HG03439 (cell line): ENCODE measurements around the gene AMIGO2.
"Not testable (repeated sequence)": the region's sequence is repeated elsewhere in the genome, so short reads cannot be mapped to it uniquely, and the experiment has no call there.

Experiments used
- ATAC-seq: cut with Tn5 transposase; IDR thresholded peaks from one replicate; pipeline ENCODE4 v1.9.1; 2021; ENCODE audit warnings: mild to moderate bottlenecking, moderate library complexity; ENCODE audit not compliant: unreplicated experiment

AMIGO2 gene, protein sequence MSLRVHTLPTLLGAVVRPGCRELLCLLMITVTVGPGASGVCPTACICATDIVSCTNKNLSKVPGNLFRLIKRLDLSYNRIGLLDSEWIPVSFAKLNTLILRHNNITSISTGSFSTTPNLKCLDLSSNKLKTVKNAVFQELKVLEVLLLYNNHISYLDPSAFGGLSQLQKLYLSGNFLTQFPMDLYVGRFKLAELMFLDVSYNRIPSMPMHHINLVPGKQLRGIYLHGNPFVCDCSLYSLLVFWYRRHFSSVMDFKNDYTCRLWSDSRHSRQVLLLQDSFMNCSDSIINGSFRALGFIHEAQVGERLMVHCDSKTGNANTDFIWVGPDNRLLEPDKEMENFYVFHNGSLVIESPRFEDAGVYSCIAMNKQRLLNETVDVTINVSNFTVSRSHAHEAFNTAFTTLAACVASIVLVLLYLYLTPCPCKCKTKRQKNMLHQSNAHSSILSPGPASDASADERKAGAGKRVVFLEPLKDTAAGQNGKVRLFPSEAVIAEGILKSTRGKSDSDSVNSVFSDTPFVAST

DNA sequence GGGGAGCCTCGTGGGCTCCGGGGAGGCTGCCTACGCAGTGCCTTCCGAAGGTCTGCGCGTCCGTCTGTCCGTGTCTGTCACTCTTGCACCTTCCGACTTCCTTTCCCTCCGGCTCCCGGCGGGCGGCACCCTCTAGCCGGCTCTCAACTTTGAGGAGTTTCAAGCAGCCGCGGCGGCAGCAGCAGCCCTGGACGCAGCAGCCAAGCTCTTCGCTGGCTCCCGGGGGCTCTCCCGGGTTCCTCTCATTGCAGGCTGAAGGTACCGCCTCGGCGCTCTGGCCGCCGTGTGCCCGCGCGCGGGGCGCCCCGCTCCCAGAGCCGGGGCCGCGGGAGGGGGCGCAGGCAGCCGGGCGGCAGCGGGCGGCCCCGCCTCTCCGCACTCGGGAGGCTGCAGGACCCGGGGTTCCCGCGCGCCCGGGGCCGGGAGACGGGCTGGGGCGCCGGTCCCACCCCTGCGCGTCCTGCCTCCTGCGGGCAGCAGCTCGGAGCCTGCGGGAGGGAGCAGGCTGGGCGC is at the start of gene AMIGO2, which contains the start of gene PCED1B:
AMIGO2 (minus strand) TSS at position 492 of the 513 bp plus-strand sequence. CDS start 957 bp downstream, outside the sequence.
PCED1B (plus strand) TSS at position 154 of the 513 bp plus-strand sequence. CDS start 155,443 bp downstream, outside the sequence.
- ATAC-seq = peak; percentile 58

DNA sequence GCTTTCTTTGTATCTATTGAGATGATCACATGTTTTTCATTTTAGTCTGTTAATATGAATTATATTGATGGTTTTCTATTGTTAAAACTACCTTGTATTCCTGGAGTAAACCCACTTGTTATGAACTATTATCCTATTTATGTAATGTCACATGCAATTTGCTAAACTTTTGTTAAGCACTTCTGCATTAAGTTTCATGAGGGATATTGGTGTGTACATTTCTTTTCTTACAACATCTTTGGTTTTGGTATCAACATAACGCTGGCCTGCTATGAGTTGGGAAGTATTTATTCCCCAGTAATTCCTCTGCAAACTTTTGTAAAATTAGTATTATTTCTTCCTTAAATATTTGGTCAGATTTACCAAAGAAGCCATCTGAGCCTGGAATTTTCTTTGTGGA is 46.5 kb upstream of the AMIGO2 start:
- no peak for ATAC-seq

DNA sequence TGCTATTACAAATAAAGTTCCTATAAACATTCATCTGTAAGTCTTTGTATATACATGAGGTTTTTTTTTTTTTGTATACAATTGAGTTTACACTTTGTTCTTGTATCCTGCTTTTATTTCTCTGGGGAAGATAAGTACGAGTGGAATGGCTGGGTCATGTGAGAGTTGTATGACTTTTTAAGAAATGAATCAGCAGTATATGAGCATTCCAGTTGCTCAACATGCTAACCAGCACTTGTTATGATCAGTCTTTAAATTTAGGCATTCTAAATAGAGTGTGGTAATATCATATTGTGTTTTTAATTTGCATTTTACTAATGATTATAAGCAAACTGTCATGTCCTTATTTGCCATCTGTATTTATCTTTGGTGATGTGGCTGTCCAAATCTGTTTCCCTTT is 44.7 kb upstream of the AMIGO2 start:
- no peak for ATAC-seq

DNA sequence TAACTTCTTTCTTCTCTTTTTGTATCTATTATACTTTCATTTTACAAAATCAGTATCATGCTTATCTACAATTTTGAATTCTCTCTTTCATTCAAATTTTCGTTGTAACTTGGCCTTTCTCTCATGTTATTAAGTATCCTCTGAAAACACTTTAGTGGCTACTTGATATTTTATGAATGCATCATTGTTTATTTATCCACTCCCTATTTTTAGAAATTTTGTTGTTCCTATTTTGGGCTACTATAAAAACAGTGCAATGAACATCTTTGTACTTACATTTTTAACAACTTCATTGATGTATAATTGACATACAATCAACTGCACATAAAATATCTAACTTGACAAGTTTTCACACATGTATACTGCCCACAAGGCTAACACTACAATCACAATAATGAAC is 44.0 kb upstream of the AMIGO2 start:
- ATAC-seq = no peak

DNA sequence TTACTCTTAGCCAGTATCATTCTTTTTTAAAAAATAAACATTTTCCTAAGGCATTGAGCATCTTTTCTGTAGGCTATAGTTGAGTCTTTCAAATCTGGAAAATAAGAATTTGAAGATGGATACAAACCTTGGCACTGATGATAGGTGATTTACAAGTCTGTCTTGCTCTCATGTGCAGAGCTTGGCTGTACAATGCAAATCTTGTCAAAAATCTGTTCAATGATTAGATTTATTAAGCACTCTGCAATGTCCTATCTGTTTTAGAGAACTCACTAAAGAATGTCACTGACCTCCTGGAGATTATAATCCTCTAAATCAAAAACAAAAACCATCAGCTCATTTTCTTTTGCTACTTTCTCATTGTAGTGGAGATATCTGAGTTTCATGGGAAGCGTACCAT is 42.8 kb upstream of the AMIGO2 start:
- ATAC-seq = no peak

DNA sequence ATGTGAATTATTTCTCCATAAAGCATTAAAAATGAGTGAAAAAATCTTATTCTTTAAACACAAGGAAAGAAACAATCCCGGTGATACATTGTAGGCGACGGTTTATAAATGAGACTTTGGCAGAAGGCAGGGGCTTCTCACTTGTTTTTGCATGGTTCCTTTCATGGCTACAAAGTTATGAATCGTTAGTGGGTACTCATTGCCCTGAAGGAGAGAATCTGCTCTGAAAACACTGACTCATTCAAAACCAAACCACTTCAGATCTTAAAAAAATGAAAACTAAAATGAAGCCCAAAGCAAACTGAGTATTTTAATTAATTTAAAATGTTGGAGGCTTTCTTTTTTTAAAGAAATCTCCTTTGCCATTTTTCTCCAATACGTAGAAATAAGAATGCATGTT is 41.4 kb upstream of the AMIGO2 start:
- no peak for ATAC-seq

DNA sequence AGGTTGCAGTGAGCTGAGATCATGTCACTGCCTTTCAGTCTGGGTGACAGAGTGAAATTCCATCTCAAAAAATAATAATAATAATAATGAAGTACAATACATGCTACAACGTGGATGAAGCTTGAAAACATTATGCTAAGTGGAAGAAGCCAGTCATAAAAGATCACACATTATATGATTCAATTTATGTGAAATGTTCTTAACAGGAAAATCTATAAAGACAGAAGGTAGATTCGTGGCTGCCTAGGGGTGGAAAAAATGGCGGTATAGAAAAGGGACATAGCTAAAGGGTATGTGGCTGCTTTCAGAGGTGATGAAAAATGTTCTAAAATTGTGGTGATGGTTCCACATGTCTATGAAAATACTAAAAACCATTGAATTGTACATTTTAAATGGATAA is 41.0 kb upstream of the AMIGO2 start:
- ATAC-seq = no peak

DNA sequence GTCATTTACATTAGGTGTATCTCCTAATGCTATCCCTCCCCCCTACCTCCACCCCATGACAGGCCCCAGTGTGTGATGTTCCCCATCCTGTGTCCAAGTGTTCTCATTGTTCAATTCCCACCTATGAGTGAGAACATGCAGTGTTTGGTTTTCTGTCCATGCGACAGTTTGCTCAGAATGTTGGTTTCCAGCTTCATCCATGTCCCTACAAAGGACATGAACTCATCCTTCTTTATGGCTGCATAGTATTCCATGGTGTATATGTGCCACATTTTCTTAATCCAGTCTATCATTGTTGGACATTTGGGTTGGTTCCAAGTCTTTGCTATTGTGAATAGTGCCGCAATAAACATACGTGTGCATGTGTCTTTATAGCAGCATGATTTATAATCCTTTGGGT is 37.5 kb upstream of the AMIGO2 start:
- ATAC-seq = not testable (repeated sequence)

DNA sequence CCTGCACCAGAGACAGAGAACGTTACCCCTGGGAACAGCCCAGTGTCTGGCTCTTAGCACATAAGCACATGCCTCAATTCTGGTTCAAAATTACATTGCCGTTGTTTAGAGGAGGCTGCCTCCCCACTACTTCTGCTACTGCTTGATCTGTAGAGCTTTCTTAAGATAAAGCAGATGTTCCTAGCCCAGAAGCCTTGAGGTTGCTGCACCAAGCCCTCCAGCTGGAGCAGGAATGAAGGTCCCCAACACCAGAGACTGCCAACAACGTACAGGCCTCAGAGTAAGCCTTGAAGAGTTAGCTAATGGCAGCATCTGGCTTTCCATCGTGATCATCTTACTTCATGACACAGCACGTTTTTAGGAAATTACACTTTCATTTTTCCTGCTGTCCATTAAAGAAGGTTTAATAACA is 34.7 kb upstream of the AMIGO2 start:
- no peak for ATAC-seq

DNA sequence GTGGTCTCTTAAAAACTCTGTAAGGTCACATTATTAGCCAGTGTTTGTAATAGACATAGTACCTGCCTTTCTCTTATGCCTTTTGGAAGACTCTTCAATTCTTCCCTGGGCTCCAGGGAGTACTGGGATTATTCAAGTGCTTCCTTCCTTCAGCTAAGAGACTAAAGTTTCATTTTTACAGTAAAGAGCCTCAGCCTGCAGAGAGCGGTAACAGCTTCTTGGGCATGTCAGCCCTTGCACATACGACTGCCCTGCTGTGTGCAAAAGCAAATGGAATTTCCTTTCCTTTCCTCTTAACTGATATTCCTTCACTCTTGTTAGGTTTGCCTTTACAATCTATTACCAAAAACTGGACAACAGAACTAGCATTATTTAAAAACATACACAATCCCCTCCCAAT is 32.9 kb upstream of the AMIGO2 start:
- no peak for ATAC-seq

DNA sequence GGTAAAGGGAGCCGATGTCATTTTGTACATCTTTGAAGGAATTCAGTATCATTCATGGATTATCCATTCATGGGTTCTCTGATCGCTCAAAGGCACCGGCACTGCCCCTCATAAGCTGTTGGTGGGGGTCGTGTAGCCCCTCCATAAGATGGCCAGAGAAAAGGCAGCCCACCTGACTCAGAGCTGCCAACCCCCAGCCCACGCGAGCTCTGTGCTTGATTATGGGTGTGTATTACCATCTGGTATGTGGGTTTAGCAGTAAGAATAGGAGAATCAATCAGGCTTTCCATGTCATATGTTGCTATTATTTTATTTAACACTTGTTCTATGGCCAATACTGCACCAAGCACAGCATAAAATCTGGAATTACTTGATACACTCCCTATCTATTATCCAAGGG is 32.1 kb upstream of the AMIGO2 start:
- ATAC-seq = no peak

DNA sequence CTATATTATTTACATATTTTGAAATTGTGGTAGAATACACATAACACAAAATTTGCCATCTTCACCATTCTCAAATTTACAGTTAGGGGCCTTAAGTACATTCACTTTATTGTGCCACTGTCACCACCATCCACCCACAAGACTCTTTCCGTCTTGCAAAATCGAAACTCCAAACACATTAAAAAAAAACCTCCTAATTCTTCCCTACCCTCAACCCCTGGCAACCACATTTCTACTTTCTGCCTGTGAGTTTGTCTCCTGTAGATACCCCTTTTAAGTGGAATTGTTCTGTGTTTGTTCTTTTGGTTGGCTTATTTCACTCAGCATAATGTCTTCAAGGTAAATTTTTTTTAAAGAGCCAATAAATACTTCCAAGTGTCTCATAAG is 31.6 kb upstream of the AMIGO2 start:
- no peak for ATAC-seq

DNA sequence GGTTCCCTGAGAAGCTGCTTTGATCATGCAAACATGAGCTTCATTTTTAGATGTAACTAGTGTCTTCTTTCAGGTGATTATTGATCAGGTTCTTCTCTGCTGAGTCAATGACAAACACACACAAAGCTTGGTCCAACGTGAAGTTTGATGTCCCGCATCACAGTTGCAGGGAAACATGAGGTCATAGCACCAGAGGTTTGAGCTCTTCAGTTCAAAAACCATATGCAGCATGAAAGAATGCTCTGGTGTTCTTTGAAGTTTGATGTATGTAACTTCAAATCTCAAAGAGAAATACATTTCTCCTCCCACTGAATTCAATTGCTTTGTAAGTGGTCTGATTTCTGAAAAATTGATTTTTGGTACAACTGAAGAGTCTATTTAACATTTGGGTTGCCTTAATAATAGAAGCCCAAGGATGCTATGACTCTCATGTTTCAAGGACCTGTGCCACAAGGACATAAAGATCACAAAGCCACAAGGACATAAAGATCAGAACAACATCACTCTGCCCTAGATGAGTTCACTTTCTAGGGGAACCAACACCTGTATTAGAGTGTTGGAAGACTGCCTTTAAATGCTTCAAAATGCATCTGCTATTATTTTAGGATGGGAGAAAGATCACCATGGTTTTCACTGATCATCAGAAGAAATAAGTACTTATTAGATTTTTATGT is 31.1 kb upstream of the AMIGO2 start:
- no peak for ATAC-seq

DNA sequence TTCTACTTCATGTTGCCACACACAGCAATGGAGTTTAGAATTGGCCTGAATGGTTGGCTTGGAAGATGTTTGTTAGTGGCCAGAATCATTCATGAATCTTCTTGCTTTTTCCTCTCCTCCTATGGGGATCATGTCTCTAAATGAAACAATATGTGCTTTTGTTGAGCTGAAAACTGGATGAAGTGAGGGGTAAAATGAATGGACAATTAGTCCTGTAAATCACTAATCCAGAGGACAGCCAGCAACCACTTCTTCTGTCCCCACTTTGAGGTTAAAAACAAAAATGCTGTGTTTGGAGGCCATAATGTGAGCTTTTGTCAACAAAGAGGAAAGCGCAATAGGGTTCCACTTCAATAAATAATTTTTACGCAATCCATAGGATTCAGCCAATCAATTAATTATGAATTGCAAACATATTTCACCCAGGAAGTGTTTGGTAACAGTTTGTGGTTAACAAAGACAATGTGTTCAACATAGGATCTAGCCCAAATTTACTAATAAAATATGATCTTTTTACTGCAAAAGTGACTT is 30.3 kb upstream of the AMIGO2 start:
- no peak for ATAC-seq

DNA sequence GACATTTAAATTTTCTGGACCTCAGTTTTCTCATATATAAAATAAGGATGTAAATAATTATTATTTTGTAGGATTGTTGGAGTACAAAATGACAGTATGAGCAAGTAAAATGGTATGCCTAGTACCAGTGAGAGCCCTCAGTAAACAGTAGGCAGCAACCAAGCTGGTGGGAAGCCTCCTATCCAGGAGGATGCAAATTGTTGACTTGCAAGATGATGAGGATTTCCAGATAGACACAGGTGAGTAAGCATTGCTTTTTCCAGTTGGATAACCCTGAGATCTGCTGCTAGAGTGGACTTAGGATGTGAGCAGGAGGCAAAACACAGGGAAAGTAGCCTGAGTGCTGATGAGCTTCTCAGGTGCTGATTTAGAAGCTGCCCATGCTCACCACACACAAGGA is 28.2 kb upstream of the AMIGO2 start:
- no peak for ATAC-seq

DNA sequence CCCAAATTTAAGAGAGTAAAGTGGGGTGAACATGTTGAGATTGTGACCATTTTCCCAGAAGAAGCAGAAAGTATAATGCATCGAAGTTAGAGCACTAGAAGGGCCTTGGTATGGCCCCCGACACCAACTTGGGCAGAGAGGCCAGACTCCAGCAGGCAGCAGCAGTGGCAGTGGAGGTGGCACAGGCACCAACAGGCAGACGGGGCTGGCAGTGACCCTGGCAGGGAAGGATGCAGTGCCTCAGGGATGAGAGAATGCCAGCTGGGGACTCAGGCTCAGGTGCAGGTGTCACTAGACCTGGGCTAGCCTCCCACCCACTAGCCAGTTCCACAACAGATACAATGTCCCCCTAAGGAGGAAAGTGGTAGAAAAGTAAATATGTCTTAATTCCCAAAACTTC is 27.7 kb upstream of the AMIGO2 start:
- ATAC-seq = no peak

DNA sequence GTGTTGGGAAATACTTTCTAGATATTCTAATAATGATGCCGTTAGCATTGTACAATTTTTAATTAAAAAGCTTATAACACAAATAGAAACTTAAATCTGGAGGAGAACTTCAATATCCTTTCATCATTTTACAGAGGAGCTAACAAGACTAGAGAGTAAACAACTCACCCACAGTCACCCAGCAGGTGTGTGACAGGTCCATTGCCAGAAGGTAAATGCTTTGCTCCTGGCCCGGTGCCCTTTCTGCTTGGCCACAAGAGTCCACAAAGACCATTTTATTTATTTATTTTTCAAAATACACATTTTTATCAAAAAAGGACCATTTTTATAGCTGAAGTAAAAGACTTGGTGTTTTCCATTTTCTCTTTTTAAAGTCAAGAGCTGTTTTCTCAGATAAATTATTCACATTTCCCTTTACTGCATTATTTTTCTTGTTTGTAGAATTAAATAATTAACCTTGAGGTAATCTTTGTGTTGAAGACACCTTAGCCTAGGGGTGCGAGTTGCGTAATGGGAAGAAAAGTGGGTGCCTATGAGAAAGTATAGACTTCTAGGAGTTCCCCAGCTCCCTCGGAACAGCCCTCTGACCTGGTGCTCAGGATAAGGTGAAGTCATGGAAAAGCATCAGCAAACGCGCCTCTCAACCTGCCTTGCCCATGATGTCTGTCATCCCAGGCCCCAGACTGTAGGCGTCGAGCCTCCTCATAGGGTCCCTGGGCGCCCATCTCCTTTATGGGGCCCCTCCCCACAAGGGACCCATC is 26.3 kb upstream of the AMIGO2 start:
- no peak for ATAC-seq

DNA sequence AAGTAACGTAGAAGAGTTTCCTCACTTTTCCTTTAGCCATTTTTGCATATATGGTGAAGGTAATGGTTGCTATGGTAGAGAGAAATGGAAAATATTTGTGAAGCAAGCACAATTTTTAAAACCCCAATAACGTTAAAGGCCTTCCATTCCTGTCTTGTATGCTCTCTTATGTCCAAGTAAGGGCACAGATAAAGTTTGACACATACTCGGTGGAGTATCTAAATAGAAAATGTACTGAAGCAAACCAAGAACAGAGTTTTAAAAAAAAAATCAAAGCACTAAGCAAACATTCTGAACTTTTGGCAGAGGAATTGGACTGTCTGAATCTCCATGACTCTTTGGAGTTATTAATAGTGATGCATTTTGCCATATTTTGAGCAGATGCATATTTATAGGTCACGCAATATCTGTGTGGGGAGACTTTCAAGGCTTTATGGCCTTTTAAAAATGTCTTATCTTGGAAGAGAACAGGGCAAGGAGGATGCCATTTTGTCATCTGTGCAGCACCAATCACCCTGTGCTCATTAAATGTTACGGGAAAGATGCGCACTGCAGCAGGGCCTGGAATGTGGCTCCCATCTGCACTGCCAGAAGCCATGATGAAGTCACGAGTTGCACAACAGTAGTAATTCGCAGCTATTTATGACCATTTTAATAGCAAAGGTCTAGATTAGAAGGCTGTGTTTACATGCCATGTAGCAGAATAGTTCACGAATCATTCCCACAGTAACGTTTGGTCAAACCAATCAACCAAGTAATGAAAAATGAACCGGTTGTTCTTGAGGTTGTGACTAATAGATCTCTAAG is 23.3 kb upstream of the AMIGO2 start:
- no peak for ATAC-seq

DNA sequence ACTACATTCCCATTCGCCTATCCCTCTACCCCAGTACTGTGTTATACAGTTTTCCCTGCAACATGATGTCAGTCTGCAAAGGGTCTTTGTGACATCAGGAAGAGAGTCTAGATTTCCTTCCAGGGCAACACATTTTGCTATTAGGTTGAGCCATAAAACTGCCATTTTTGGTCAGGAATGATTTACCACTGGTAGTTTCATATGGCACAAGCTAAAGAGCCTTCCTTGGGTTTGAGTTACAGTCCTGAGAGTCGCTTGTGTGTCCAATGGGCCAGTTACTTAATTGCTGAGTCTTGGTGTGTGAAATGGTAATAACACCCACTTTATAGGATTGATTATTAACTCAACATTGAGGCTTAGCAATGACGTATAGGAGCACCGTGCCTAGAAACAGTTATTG is 22.6 kb upstream of the AMIGO2 start:
- no peak for ATAC-seq

DNA sequence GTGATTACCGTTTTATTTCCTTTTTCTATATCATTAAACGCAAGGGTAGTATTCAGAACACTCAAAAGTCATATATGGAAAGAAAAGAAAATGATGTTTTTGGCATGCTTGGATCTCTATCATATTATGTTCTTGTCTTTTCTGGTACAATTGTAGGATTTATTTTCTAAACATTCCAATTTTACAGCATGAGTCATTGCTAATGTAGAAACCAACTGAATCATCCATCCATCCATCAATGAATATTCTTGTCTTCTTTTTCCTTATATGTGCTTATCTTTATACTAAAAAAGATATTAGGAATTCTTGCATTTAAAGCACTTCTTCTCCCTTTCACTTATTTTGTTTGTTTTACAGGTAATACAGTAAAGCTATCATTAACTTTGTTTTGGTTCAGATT is 20.4 kb upstream of the AMIGO2 start:
- ATAC-seq = no peak
